IgD-negative memory B cell (primary cell): ENCODE data around the gene KDM4C. TPM values are rescaled to one million over a fixed set of nuclear protein-coding genes. Genes with fewer than 3 reads are reported as not detected.

Experiments
- H3K27ac Mint-ChIP-seq, 3 donors: one replicate each; pipeline ENCODE4 v1.8.0; 2020 to 2022; ENCODE audit warnings: mild to moderate bottlenecking in 3 of 3, mixed read lengths in 3 of 3, moderate library complexity in 1 of 3
- H3K27me3 Mint-ChIP-seq: one replicate; pipeline ENCODE4 v1.8.0; 2021; ENCODE audit warnings: mixed read lengths
- H3K36me3 Mint-ChIP-seq: one replicate; pipeline ENCODE4 v1.8.0; 2020; ENCODE audit warnings: mild to moderate bottlenecking, mixed read lengths
- H3K4me1 Mint-ChIP-seq, 3 donors: one replicate each; pipeline ENCODE4 v1.8.0; 2020 to 2022; ENCODE audit warnings: mixed read lengths in 3 of 3, mild to moderate bottlenecking in 1 of 3
- H3K4me3 Mint-ChIP-seq, 4 donors: one replicate each; pipeline ENCODE4 v1.8.0; 2020 to 2022; ENCODE audit warnings: mild to moderate bottlenecking in 4 of 4, mixed read lengths in 4 of 4, moderate library complexity in 3 of 4
- H3K9me3 Mint-ChIP-seq, 3 donors: one replicate each; pipeline ENCODE4 v1.8.0; 2020 to 2021; ENCODE audit warnings: mixed read lengths in 3 of 3, mild to moderate bottlenecking in 1 of 3
- polyA plus RNA-seq: library from polyadenylated mRNA; unstranded; fragments of 300-500 nt; fragmentation: Illumina TruSeq; gene quantifications from one replicate; pipeline ENCODE4 v1.2.3, GENCODE V29; 2021

KDM4C gene
- polyA plus RNA-seq, 1 donor from 2014 or later, result 31.6 TPM

GRCh38 chr9:7097785-7098752 lies 340.3 kb downstream of the KDM4C start:
- peaks cover 12 to 18% (median 13%) of the 10 kb centered on the region in 3 donors for H3K4me1 Mint-ChIP-seq
- peaks cover 1 to 9% (median 6%) of the 10 kb centered on the region in 3 donors for H3K9me3 Mint-ChIP-seq
- no peaks in the 10 kb centered on the region for H3K27me3 Mint-ChIP-seq
- peak overlapping the region in 1 of 3 donors; percentile 4 for H3K27ac Mint-ChIP-seq
- H3K36me3 Mint-ChIP-seq, result peaks cover 34% of the 10 kb centered on the region
- peak overlapping the region in 1 of 4 donors; percentile 43 for H3K4me3 Mint-ChIP-seq

- no peak overlapping the region for H3K27ac Mint-ChIP-seq
- peaks cover 31% of the 10 kb centered on the region for H3K36me3 Mint-ChIP-seq
- H3K4me1 Mint-ChIP-seq, result no peaks in the 10 kb centered on the region
- H3K4me3 Mint-ChIP-seq, result no peak overlapping the region
- H3K9me3 Mint-ChIP-seq, result peaks cover 1 to 6% (median 6%) of the 10 kb centered on the region in 3 donors
- H3K27me3 Mint-ChIP-seq, result no peaks in the 10 kb centered on the region
These were observed 345.6 kb downstream of the KDM4C start for GRCh38 chr9:7103367-7103766.

GRCh38 chr9:7103771-7104170 lies 346.0 kb downstream of the KDM4C start:
- Mint-ChIP-seq H3K9me3 (peaks cover 1 to 6% (median 2%) of the 10 kb centered on the region in 3 donors), H3K4me1 (no peaks in the 10 kb centered on the region), H3K27me3 (no peaks in the 10 kb centered on the region), H3K27ac (no peak overlapping the region), H3K36me3 (peaks cover 27% of the 10 kb centered on the region), H3K4me3 (no peak overlapping the region)

GRCh38 chr9:7104625-7105024 lies 346.9 kb downstream of the KDM4C start:
- H3K36me3 Mint-ChIP-seq, result peaks cover 27% of the 10 kb centered on the region
- no peak overlapping the region for H3K4me3 Mint-ChIP-seq
- no peaks in the 10 kb centered on the region for H3K27me3 Mint-ChIP-seq
- H3K9me3 Mint-ChIP-seq, result no peaks in the 10 kb centered on the region
- no peaks in the 10 kb centered on the region for H3K4me1 Mint-ChIP-seq
- no peak overlapping the region for H3K27ac Mint-ChIP-seq

- H3K4me1 Mint-ChIP-seq, result no peaks in the 10 kb centered on the region
- H3K27ac Mint-ChIP-seq, result no peak overlapping the region
- no peaks in the 10 kb centered on the region for H3K9me3 Mint-ChIP-seq
- no peaks in the 10 kb centered on the region for H3K27me3 Mint-ChIP-seq
- H3K36me3 Mint-ChIP-seq, result peaks cover 27% of the 10 kb centered on the region
- H3K4me3 Mint-ChIP-seq, result no peak overlapping the region
These were observed 347.3 kb downstream of the KDM4C start for GRCh38 chr9:7105095-7105494.

- Mint-ChIP-seq H3K4me1 (no peaks in the 10 kb centered on the region), H3K36me3 (peaks cover 25% of the 10 kb centered on the region)
These were observed 351.2 kb downstream of the KDM4C start for GRCh38 chr9:7108936-7109335.

GRCh38 chr9:7111413-7111812 lies 353.6 kb downstream of the KDM4C start:
- Mint-ChIP-seq H3K36me3 (peaks cover 18% of the 10 kb centered on the region), H3K9me3 (no peaks in the 10 kb centered on the region), H3K27ac (no peak overlapping the region), H3K4me1 (peaks cover 0 to 4% (median under 1%) of the 10 kb centered on the region in 3 donors), H3K4me3 (no peak overlapping the region), H3K27me3 (no peaks in the 10 kb centered on the region)

More at GRCh38 chr9:7108936-7109335, 351.2 kb downstream of the KDM4C start:
- Mint-ChIP-seq H3K27me3 (no peaks in the 10 kb centered on the region), H3K9me3 (no peaks in the 10 kb centered on the region), H3K27ac (no peak overlapping the region), H3K4me3 (no peak overlapping the region)

- Mint-ChIP-seq H3K4me3 (no peak overlapping the region), H3K27me3 (no peaks in the 10 kb centered on the region), H3K27ac (peak overlapping the region in 1 of 3 donors; percentile 2), H3K9me3 (no peaks in the 10 kb centered on the region), H3K36me3 (peaks cover 3% of the 10 kb centered on the region), H3K4me1 (peaks cover 7 to 15% (median 12%) of the 10 kb centered on the region in 3 donors)
These were observed 357.8 kb downstream of the KDM4C start for GRCh38 chr9:7115606-7116005.

GRCh38 chr9:7117676-7118561 lies 360.1 kb downstream of the KDM4C start:
- Mint-ChIP-seq H3K4me1 (peaks cover 10 to 21% (median 12%) of the 10 kb centered on the region in 3 donors), H3K36me3 (peaks cover 8% of the 10 kb centered on the region), H3K27ac (peak overlapping the region in 1 of 3 donors; percentile 71), H3K4me3 (no peak overlapping the region), H3K27me3 (no peaks in the 10 kb centered on the region), H3K9me3 (peaks cover 0 to 2% (median 0%) of the 10 kb centered on the region in 3 donors)

- no peaks in the 10 kb centered on the region for H3K27me3 Mint-ChIP-seq
- no peak overlapping the region for H3K4me3 Mint-ChIP-seq
- H3K9me3 Mint-ChIP-seq, result peaks cover 0 to 2% (median 0%) of the 10 kb centered on the region in 3 donors
- peaks cover 10 to 21% (median 14%) of the 10 kb centered on the region in 3 donors for H3K4me1 Mint-ChIP-seq
- peaks cover 10% of the 10 kb centered on the region for H3K36me3 Mint-ChIP-seq
- no peak overlapping the region for H3K27ac Mint-ChIP-seq
These were observed 360.9 kb downstream of the KDM4C start for GRCh38 chr9:7118633-7119032.

- Mint-ChIP-seq H3K27ac (no peak overlapping the region), H3K4me1 (peaks cover 10 to 21% (median 14%) of the 10 kb centered on the region in 3 donors), H3K9me3 (peaks cover 0 to 2% (median 0%) of the 10 kb centered on the region in 3 donors), H3K4me3 (no peak overlapping the region), H3K27me3 (no peaks in the 10 kb centered on the region), H3K36me3 (peaks cover 10% of the 10 kb centered on the region)
These were observed 361.8 kb downstream of the KDM4C start for GRCh38 chr9:7119612-7120011.

- peaks cover 0 to 2% (median 0%) of the 10 kb centered on the region in 3 donors for H3K9me3 Mint-ChIP-seq
- H3K27me3 Mint-ChIP-seq, result no peaks in the 10 kb centered on the region
- peaks cover 10 to 19% (median 14%) of the 10 kb centered on the region in 3 donors for H3K4me1 Mint-ChIP-seq
- no peak overlapping the region for H3K27ac Mint-ChIP-seq
- peaks cover 11% of the 10 kb centered on the region for H3K36me3 Mint-ChIP-seq
- no peak overlapping the region for H3K4me3 Mint-ChIP-seq
These were observed 363.3 kb downstream of the KDM4C start for GRCh38 chr9:7121055-7121454.

GRCh38 chr9:7121664-7122063 lies 363.9 kb downstream of the KDM4C start:
- Mint-ChIP-seq H3K36me3 (peaks cover 16% of the 10 kb centered on the region), H3K9me3 (peaks cover 0 to 2% (median 0%) of the 10 kb centered on the region in 3 donors), H3K27ac (no peak overlapping the region)

GRCh38 chr9:7123743-7124142 lies 366.0 kb downstream of the KDM4C start:
- H3K27ac Mint-ChIP-seq, result no peak overlapping the region
- peaks cover 0 to 2% (median 0%) of the 10 kb centered on the region in 3 donors for H3K9me3 Mint-ChIP-seq
- peaks cover 3 to 8% (median 6%) of the 10 kb centered on the region in 3 donors for H3K4me1 Mint-ChIP-seq

More at GRCh38 chr9:7121664-7122063, 363.9 kb downstream of the KDM4C start:
- Mint-ChIP-seq H3K4me3 (no peak overlapping the region), H3K4me1 (peaks cover 10 to 18% (median 11%) of the 10 kb centered on the region in 3 donors), H3K27me3 (no peaks in the 10 kb centered on the region)

More at GRCh38 chr9:7123743-7124142, 366.0 kb downstream of the KDM4C start:
- Mint-ChIP-seq H3K4me3 (no peak overlapping the region), H3K27me3 (no peaks in the 10 kb centered on the region), H3K36me3 (peaks cover 19% of the 10 kb centered on the region)
